PFSK-1 (cell line): ENCODE results near the gene TRPT1.

Source experiments
- FOXP2 ChIP-seq: optimal IDR thresholded peaks from 2 replicates; pipeline ENCODE3; 2011; ENCODE audit warnings: borderline replicate concordance, control low read depth, inconsistent platforms; ENCODE audit not compliant: insufficient read depth; ENCODE audit errors: extremely low read length, extremely low read depth
- POLR2AphosphoS5 ChIP-seq: IDR thresholded peaks from 2 replicates; pipeline ENCODE4 v1.6.1; 2012; ENCODE audit warnings: low read depth, mild to moderate bottlenecking, control low read depth, low read length, moderate library complexity
- REST ChIP-seq, 2 experiments: IDR thresholded peaks; 2 replicates each; pipeline versions ENCODE4 v1.6.1 to v1.8.0; 2011 to 2012; ENCODE audit warnings: low read depth in 2 of 2, low read length in 2 of 2, control low read depth in 1 of 2, inconsistent platforms in 1 of 2, mild to moderate bottlenecking in 1 of 2, moderate library complexity in 1 of 2; ENCODE audit not compliant: insufficient read depth in 1 of 2
- SIN3A ChIP-seq: IDR thresholded peaks from 2 replicates; pipeline ENCODE4 v1.6.1; 2012; ENCODE audit warnings: mild to moderate bottlenecking, low read length, moderate library complexity, borderline replicate concordance; ENCODE audit not compliant: insufficient read depth
- TAF1 ChIP-seq: IDR thresholded peaks from 2 replicates; pipeline ENCODE4 v1.6.1; 2012; ENCODE audit warnings: low read length, control low read depth, borderline replicate concordance; ENCODE audit not compliant: insufficient read depth

The TRPT1 gene

GRCh38 chr11:64183890-64184289 is 42.1 kb downstream of the TRPT1 start:
- TF ChIP-seq POLR2AphosphoS5 = no peak
- no peak for TF ChIP-seq FOXP2
- no peak for TF ChIP-seq REST (IDR thresholded peaks at IDR 0.05; ENCODE audit: insufficient read depth in 1 of 2, low read depth in 2 of 2, low read length in 2 of 2)
- TF ChIP-seq TAF1 = no peak
- TF ChIP-seq SIN3A = no peak

GRCh38 chr11:64181506-64182411 is 44.2 kb downstream of the TRPT1 start:
- TF ChIP-seq TAF1 (peak; percentile 95), REST (IDR thresholded peaks at IDR 0.05; ENCODE audit: insufficient read depth in 1 of 2, low read depth in 2 of 2, low read length in 2 of 2) (no peak), FOXP2 (peak; percentile 96), SIN3A (no peak), POLR2AphosphoS5 (peak; percentile 96)

GRCh38 chr11:64180891-64181290 is 45.1 kb downstream of the TRPT1 start:
- TF ChIP-seq REST (IDR thresholded peaks at IDR 0.05; ENCODE audit: insufficient read depth in 1 of 2, low read depth in 2 of 2, low read length in 2 of 2) (no peak), TAF1 (no peak), FOXP2 (no peak), SIN3A (no peak), POLR2AphosphoS5 (no peak)

- TF ChIP-seq TAF1 = no peak
- TF ChIP-seq POLR2AphosphoS5 = 0 out of 2 replicates have a peak, but pooled peaks have one; percentile 3
Observed at GRCh38 chr11:64178951-64179639, 46.9 kb downstream of the TRPT1 start.

GRCh38 chr11:64178203-64178602 is 47.8 kb downstream of the TRPT1 start:
- TF ChIP-seq POLR2AphosphoS5 (no peak), FOXP2 (no peak), REST (IDR thresholded peaks at IDR 0.05; ENCODE audit: insufficient read depth in 1 of 2, low read depth in 2 of 2, low read length in 2 of 2) (no peak), SIN3A (no peak), TAF1 (no peak)
